T-helper 1 cell treated with Interleukin-12 subunit alpha and Interleukin-12 subunit beta and Interleukin-4 antibody, amounts not matched to agents 30 ng/mL and 1 ng/mL, for 36 hours (primary cell): Measurements from ENCODE around the gene AVPR1B. TPM values are rescaled to one million over a fixed set of nuclear protein-coding genes. Genes with fewer than 3 reads are reported as not detected.

Experiments used
- intact Hi-C: fragments of 100-400 bp; cut with micrococcal nuclease; formaldehyde crosslinking; loops from one replicate; pipeline ENCODE4 v1.15.1; 2024
- total RNA-seq: library from RNA; stranded (reverse); gene quantifications from 2 replicates; pipeline ENCODE4 v1.2.3, GENCODE V29; 2022

Gene AVPR1B, protein sequence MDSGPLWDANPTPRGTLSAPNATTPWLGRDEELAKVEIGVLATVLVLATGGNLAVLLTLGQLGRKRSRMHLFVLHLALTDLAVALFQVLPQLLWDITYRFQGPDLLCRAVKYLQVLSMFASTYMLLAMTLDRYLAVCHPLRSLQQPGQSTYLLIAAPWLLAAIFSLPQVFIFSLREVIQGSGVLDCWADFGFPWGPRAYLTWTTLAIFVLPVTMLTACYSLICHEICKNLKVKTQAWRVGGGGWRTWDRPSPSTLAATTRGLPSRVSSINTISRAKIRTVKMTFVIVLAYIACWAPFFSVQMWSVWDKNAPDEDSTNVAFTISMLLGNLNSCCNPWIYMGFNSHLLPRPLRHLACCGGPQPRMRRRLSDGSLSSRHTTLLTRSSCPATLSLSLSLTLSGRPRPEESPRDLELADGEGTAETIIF
- total RNA-seq, result not detected in 2 replicates

DNA sequence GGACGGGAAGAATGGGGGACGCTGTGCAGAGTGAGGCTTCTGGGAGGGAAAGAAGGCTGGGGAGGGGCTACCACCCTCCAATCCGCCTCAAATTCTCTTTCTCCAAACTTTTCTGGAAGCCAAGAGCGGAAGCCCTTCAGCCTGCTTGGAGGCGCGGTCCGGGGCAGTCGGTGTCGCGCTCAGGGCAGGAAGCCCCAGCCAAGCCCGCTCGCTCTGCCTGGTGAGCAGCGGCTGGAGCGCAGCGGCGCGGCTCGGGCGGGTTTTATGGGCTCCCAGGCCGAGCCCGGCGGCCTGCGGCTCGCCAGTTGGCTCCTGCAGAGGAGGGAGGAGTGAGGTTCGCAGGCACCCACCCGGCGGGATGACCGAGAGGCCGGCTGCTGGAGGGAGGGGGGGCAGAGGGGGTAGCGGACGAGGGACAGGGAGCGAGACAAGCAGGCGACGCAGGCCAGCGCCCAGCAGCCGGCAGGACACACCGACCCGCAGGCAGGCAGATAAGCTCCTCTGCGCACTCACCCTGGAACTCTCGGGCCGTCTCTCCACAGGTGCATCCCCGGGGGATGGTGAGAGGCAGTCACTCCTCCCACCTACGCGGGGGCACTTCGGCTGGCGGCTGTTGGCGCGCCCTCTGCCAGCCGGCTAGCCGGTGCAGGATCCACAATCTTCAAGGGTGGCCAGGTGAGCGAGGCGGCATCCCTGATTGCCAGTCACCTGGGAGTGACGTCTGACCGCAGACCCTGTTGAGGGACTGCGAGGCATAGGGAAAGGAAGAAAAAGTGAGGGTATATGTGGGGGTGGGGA is at the start of gene AVPR1B:
Gene AVPR1B (minus strand): TSS at position 238 of the 798 bp plus-strand sequence. CDS start 498 bp downstream, outside the sequence.
- intact Hi-C loops, result no loop called here

GRCh38 chr1:206145771-206146290 is 28.6 kb upstream of the AVPR1B start:
- intact Hi-C loops, result no loop called here

GRCh38 chr1:206144605-206145004 is 27.4 kb upstream of the AVPR1B start:
- intact Hi-C loops, result no loop called here

DNA sequence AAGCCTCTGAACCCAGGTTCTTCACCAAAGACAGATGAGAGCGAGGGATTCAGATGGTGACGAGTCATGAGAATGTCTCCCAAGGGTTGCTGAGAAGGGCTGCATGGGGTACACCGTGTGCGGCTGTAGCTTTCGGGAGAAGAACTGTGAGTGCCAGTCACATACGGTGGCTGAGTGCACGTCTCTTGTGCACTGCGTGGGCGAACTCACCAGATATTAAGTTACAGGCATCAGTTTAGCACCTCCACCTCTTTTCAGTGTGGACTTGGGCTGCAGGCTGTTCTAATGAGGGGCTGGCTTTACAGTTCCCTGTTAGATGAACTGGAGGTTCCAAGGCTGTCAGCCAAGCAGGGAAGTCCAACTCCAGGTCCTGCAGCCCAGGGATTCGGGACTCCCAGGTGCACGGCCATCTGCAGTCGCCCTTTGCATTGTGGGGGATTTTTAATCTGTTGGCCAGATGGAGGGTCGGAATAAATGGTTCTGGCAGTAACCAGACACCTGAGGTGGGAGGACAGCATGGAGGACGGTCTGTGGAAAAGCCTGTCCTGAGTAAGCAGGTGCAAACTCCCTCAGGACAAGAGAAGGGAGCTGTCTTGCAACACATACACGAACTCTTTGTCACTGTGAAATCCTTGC is 26.5 kb upstream of the AVPR1B start:
- intact Hi-C loops, result no loop called here

DNA sequence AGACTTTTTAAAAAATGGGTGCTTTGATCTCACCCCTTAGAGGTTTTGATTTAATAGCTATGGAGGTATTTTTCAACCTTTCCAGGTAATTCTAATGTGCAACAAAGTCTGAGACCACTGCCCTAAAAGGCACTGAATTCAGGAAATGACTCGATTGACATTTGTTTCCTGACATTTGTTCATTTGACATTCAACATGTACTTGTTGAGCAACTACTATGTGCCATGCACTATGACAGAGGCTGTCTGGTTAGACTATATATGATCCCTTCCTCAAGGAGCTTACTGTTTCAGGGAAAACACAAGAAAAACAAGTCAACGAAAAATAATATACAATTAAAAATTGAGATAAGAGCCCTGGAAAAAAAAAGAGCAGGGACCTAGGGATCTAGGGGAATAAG is 25.6 kb upstream of the AVPR1B start:
- intact Hi-C loops, result no loop called here

DNA sequence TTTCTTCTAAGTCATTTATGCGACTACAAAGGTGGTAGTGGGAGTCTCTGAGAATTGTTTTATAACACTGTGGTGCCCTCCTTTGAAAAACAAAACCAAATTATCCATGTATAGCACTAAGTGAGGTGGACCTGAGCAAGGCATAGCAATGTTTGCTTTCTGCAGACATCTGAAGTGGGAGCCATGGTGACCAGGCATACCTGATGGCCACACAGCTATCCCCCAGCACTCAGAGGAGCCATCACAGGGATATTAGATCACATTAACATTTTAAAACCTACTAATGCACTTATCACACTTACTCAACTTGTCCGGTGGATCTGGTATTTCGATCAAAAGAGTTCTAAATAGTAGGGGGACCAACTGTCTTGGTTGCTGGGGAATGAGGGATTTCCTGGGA is 24.8 kb upstream of the AVPR1B start:
- intact Hi-C loops, result no loop called here

- intact Hi-C loops, result no loop called here
Measured at GRCh38 chr1:206136241-206136640, 19.1 kb upstream of the AVPR1B start.

DNA sequence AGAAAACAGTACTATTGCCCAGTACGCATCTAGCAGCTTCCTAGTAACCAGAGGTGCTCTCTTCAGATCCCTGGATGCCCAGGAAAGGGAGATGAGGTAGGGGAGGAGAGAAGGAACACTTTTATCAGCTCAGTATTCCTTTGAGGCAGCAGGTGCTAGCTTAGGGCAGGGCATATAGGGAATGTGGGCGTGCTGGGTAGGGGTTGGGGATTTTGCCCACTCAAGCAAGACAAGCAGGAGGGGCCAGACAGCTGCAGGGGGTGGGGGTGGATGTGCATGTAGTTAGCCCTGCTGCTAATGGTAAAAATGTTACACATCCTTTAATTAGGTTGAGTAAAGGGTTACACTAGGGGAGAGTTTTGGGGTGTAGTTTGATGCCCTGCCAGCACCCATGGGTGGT is 18.1 kb upstream of the AVPR1B start:
- intact Hi-C loops, result no loop called here

- intact Hi-C loops, result no loop called here
Measured at GRCh38 chr1:206133751-206134415, 16.7 kb upstream of the AVPR1B start.

DNA sequence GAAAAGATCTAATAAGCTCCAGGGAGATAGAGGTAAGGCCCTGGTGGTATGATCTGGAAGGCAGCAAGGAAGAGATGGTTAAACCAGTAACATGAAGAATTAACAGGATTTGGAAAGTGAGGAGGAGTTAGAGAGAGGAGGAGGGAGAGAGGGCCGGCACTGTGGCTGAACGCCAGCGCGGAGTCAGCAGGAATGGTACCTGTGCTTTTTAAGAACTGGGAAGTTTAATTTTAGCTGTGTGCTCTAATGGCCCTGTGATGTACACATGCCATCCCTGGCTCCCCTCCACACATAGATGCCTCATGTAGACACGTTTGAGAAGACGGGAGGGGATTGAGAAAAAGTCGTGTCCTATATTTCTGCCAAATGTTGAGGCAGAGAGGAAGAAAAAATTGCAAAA is 13.8 kb upstream of the AVPR1B start:
- intact Hi-C loops, result no loop called here

DNA sequence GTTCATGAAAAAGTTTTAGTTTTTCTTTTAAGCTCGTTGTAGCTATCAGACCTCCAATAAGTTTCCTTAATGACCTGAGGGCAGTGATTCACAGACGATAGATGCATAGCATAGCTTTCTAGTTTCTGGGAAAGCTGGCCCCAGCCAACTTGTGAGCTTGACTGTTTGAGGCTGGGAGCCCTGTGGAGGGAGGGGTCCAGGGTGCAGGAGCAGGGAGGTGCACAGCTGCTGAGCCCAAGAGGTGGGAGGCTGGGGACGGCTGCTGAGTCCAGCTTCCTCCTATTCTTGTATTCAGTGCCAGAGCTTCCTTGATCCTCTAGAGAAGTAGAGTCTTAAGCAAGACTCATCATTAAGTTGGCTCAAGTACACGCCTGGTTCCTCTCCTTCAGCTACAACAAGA is 11.0 kb upstream of the AVPR1B start:
- intact Hi-C loops, result no loop called here

DNA sequence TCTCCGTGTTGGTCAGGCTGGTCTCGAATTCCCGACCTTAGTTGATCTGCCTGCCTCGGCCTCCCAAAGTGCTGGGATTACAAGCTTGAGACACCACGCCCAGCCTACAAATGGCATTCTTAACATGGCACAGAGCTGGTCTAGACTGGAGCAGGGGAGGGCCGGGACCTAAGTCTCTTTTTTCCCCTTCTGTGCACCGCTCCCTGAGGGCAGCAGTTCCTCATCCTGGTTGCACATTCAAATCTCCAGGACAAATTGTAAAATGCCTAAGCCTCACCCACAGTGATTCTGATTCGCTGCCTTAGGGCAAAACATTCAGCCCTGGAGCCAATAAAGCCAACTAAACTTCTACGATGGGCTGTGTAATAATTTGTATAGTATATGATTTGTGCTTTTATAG is 10.1 kb upstream of the AVPR1B start:
- intact Hi-C loops, result no loop called here

DNA sequence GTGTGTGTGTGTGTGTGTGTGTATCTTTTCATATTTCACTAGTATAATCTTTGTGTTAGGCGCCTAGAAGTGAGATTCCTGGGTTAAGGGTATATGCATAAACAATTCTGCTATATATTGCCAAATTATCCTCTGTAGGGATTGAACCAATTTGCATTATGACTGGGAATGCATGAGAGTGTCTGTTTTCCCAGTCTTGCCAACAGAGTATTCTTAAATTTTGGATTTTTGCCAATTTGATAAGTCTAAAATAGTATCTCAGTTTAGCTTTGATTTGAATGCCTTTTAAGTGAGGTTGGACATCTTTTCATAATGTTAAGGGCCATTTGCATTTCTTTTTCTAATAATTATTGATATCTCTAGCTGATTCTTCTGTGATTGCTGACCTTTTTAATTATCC is 8.2 kb upstream of the AVPR1B start:
- intact Hi-C loops, result no loop called here

GRCh38 chr1:206122686-206123085 is 5.5 kb upstream of the AVPR1B start:
- intact Hi-C loops, result no loop called here

GRCh38 chr1:206121269-206121668 is 4.1 kb upstream of the AVPR1B start:
- intact Hi-C loops, result no loop called here

DNA sequence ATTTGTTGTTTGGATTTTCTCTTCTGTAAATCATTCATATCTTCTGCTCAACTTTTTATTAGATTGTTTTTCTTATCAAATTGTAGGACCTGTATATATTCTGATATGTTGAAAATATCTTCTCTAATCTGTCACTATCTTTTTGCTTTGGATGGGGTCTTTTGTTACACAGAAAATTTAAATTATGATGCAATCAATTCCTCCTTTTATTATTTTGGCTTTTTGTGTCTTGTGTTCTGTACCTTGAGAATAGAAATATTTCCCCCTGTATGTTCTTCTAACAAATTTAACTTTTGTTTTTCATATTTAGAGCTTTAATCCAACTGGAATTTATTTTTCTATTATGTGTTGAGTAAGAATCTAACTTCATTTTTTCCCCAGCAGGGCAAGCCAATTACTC is 3.2 kb upstream of the AVPR1B start:
- intact Hi-C loops, result no loop called here

DNA sequence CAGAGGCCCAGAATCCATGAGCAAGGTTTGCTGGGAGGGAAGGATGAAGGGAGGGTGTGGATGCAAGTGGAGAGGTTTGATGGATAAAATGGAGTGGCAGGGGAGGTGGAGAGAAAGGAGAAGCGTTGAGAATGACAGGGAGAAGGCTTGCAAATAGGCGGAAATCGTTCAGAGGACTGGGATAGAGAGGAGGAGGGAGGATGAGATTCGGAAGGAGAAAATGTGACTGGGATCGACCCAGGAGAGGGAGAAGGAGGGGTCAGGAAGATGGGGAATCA is 376 bp downstream of the AVPR1B start:
- intact Hi-C loops, result no loop called here

DNA sequence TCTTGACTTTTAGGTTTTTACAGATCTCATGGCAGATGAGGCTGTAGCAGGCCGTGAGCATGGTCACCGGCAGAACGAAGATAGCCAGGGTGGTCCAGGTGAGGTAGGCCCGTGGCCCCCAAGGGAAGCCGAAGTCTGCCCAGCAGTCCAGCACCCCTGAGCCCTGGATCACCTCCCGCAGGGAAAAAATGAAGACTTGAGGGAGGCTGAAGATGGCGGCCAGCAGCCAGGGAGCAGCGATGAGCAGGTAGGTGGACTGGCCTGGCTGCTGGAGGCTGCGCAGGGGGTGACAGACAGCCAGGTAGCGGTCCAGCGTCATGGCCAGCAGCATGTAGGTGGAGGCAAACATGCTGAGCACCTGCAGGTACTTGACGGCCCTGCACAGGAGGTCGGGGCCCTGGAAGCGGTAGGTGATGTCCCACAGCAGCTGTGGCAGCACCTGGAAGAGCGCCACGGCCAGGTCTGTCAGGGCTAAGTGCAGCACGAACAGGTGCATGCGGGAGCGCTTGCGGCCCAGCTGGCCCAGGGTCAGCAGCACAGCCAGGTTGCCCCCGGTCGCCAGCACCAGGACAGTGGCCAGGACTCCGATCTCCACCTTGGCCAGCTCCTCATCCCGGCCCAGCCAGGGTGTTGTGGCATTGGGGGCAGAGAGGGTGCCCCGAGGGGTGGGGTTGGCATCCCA is 856 bp downstream of the AVPR1B start:
- intact Hi-C loops, result no loop called here

DNA sequence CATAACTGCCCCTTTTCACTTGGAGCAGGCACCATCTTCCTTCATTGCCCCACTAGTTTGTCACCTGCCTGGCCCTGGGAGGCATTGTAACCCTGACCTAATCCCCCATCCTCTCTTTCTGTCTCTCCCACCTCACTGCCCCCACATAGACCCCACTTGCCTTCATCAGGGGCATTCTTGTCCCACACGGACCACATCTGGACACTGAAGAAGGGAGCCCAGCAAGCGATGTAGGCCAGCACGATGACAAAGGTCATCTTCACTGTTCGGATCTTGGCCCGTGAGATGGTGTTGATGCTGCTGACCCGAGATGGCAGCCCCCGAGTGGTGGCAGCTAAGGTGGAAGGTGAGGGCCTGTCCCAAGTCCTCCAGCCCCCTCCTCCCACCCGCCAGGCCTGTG is 1.4 kb downstream of the AVPR1B start:
- intact Hi-C loops, result no loop called here

DNA sequence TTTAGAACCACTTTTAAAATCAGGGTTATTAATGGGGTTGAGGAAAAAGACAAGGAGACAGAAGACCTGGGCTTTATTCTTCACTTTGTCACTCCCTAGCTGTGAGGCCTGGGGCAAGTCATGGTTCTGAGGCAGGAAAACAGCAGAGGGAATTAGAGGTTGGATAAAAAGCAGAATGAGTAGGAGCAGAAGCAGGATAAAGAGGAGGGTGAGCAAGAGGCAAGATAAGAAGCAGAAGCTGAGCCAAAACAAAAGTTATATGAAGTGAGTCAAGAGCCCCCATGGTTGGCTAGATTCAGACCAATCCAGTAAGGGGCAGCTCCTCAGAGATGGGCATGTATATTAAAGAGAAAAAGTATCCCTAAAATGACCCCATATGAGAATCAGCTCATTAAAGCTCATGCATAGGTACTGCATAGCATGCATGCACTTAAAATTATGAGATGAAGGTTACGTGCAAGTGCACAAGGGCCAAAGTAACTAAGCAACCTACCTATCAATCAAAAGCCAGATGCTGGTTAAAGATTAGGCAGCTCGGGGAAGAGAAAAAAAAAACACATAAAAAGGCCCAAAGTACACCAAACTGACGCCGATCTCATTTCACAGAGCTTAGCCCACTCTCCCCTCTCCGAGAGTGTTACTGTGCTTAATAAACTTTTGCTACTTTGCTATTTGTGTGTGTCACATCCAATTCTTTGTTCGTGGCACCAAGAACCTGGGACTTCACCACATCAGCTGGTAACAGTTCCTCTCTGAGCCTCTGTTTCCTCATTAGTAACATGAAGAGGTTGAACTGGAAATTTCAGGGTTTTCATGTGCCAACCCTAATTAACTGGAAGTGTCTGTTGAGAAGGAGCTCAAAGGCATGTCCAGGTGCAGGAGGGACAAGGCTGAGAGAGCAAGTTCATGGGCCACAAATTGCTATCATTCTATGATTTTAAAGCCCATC is 2.2 kb downstream of the AVPR1B start:
- intact Hi-C loops, result no loop called here
